Activated CD8-positive, alpha-beta memory T cell treated with anti-CD3 and anti-CD28 coated beads, Interleukin-2, amount 50 U/mL, for 24 hours (primary cell): ENCODE measurements around the gene ITCH.
"Not testable (repeated sequence)": the region's sequence is repeated elsewhere in the genome, so short reads cannot be mapped to it uniquely, and the experiment has no call there.

Experiments
- DNase-seq: peaks from one replicate; pipeline ENCODE4 v3.0.0-alpha.2; 2020; ENCODE audit errors: extremely low read depth

The ITCH gene

DNA sequence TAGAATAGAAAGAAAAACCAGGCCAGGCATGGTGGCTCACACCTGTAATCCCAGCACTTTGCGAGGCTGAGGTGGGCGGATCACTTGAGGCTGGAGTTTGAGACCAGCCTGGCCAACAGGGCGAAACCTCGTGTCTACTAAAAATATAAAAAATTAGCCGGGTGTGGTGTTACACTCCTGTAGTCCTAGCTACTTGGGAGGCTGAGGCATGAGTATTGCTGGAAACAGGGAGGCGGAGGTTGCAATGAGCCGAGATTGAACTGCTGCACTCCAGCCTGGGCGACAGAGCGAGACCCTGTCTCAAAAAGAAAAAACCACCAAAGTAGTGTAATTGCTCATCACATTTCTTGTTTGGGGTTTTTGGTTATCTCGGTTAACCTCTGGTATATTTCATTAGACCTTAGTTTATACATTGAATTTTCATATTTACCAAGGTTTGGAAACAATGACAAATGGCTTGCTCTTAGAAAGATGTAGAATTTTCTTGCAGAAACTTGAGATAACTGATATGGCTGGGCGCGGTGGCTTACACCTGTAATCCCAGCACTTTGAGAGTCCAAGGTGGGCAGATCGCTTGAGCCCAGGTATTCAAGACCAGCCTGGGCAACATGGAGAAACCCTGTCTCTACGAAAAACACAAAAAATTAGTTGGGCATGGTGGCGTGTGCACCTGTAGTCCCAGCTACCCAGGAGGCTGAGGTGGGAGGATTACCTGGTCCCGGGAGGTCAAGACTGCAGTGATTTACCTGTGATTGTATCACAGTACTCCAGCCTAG lies 14.2 kb downstream of the ITCH start:
- DNase-seq = no peak

GRCh38 chr20:34382174-34382573 lies 19.1 kb downstream of the ITCH start:
- DNase-seq = no peak

GRCh38 chr20:34382877-34383455 lies 19.9 kb downstream of the ITCH start:
- not testable (repeated sequence) for DNase-seq

DNA sequence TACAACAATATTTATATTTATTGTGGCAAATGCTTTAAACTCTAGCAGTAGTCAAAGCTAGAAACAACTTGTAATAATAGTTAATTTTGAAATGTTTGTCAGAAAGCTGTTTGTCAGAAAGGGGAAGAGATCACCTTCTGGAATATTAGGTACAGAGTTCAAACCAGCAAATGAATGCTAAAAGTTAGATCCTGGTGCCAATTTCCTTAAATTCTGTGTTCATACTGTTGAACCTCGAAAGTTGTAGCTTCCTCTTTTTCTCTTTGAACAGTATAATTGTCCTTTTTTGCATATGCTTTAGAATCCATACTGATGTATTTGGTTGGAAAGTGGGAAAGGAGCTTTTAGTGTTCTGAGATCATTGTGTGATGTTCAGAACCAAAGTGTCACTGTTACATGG lies 22.4 kb downstream of the ITCH start:
- DNase-seq = no peak

GRCh38 chr20:34388000-34388399 lies 24.9 kb downstream of the ITCH start:
- DNase-seq = no peak

DNA sequence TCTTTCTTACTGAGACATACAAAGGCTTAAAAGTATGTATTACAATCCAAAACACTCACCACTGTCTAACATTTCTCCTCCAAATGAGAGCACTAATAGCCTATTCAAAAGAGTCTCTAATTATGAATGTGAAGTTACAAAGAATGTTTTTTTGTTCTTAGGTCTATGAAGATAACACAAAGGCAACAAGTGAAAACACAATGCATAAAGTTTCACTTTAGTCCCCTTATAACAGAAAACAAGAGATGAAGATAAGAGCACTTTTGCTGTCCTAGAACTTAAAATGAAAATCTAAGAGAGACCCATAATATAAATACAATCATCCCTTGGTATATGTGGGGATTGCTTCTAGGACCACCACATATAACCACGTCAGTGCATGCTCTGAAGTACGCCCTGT lies 25.6 kb downstream of the ITCH start:
- DNase-seq = no peak

DNA sequence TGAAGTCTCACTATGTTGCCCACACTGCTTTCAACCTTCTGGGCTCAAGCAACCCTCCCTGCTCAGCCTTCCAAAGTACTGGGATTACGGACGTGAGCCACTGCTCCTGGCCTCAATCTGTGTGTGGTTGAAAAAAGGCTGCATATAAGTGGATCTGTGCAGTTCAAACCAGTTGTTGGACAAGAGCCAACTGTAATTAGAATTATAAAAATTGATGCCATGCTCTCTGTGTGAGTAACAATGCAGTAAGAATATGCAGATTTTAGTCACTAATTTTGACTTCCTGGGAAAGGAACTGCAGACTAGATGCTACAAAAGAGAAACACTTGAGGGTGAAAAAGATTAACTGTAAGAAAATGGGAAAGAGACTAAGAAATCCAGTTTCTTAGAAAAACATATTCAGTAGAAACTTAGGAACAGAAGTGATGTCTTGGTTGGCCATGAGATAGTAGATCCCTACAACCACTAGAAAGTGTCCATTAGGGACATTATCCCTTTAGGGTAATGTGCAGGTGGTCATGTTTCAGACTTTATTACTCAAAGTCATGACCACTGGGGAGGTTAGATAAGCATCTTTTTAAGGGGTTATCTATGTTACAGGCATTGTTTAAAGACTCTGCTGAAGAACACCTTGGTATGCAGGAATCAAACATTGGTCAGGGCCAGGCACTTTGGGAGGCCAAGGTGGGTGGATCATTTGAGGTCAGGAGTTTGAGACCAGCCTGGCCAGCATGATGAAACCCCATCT lies 26.3 kb downstream of the ITCH start:
- no peak for DNase-seq

DNA sequence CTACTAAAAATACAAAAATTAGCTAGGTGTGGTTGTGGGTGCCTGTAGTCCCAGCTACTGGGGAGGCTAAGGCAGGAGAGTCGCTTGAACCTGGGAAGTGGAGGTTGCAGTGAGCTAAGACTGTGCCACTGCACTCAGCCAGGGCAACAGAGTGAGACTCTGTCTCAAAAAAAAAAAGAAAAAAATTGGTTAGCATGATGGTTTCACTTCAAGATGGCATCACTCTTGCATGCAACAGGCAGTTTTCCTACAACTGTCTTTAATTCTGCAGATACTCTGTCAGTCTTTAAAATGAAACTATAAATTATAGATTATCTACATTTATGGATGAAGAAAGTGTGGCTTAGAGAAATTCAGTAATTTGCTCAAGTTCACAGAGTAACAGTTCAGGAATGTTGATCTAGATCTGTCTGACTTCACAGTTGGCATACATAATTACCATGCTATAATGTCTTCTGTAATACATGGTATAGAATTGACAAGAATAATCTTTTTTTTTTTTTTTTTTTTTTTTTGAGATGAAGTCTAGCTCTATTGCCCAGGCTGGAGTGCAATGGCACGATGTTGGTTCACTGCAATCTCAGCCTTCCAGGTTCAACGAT lies 27.0 kb downstream of the ITCH start:
- DNase-seq = no peak

GRCh38 chr20:34396408-34396807 lies 33.3 kb downstream of the ITCH start:
- no peak for DNase-seq

- DNase-seq = no peak
These were observed 34.0 kb downstream of the ITCH start for GRCh38 chr20:34397096-34397495.

DNA sequence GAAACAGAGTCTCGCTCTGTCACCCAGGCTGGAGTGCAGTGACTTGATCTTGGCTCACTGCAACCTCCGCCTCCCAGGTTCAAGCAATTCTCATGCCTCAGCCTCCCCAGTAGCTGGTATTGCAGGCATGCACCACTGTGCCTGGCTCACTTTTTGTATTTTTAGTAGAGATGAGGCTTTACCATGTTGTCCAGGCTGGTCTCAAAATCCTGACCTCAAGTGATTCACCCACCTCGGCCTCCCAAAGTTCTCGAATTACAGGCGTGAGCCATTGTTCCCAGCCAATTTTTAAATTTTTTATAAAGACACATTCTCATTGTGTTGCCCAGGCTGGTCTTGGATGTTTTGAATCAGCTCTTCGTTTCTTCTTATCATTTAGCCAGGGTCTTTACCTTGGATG lies 37.7 kb downstream of the ITCH start:
- DNase-seq = not testable (repeated sequence)

DNA sequence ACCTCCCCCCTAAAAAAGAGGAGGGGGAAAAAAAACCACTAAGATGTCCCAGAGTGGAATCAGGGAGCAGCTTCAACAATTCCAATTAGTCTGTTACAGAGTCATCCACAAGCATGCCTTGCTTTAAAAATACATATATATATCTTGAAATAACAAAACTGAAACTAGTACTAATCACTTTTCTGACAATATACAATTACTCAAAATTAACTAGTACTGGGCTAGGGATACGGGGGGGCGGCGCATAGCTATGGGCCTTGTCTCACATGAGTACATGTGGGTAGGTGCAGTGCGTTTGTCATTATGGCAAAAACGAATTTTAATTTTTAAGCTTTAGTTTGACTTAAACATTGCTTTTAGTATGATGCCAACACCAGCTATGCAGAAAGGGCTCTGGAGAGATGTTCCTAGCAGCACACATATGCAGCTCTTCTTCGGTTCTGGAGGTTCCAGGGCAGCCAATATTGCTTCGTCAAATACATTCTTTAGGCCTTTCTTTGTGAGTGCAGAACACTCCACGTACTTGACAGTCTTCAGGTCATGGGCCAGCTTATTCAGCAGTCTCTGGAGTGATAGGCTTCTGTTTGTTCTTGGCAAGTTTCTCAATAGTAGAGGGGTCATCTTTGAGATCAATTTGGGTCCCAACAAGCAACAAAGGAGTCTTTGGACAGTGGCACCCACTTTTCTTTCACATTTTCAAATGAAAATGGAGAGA lies 38.8 kb downstream of the ITCH start:
- no peak for DNase-seq

- no peak for DNase-seq
These were observed 39.4 kb downstream of the ITCH start for GRCh38 chr20:34402461-34402860.

- no peak for DNase-seq
These were observed 40.2 kb downstream of the ITCH start for GRCh38 chr20:34403063-34403827.

DNA sequence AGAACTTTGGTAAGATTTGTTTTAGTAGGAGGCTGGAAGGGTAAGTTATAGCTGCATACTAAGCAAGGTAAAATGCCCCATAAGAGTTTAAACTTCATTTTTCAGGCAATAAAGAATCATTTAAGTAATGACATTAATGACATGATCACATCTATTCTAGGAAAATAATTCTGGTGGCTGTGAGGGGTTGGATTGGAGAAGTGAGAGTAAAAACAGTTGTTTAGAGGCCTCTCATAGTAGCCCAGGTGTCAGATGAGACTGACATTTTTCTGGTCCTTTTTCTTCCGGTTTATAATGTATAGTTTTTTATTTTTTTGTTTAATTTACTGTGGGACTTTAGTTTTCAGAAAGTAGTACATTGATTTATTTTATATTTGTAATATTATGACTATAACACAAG lies 40.8 kb downstream of the ITCH start:
- no peak for DNase-seq

DNA sequence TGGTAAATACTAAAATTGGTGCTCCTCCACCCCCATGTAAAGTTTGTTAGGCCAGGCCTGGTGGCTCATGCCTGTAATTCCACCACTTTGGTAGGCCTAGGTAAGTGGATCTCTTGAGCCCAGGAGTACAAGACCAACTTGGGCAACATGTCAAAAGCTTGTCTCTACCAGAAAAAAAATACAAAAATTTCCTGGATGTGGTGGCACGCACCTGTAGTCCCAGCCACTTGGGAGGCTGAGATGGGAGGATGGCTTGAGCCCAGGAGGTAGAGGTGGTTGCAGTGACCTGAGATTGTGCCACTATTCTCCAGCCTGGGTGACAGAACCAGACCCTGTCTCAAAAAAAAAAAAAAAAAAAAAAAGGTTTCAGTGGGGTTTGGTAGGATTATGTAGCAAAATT lies 41.7 kb downstream of the ITCH start:
- no peak for DNase-seq

DNA sequence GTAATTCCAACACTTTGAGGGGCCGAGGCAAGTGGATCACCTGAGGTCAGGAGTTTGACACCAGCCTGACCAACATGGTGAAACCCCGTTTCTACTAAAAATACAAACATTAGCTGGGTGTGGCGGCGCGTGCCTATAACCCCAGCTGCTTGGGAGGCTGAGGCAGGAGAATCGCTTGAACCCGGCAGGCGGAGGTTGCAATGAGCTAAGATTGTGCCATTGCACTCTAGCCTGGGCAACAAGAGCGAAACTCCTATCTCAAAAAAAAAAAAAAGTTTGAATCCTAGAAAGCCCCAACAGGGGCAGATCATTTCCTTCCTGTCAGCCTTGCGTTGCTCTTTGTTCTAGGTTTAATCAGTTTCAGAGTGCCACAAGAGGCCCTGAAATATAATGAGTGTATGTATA lies 42.2 kb downstream of the ITCH start:
- DNase-seq = not testable (repeated sequence)

- not testable (repeated sequence) for DNase-seq
These were observed 42.9 kb downstream of the ITCH start for GRCh38 chr20:34405942-34406341.

DNA sequence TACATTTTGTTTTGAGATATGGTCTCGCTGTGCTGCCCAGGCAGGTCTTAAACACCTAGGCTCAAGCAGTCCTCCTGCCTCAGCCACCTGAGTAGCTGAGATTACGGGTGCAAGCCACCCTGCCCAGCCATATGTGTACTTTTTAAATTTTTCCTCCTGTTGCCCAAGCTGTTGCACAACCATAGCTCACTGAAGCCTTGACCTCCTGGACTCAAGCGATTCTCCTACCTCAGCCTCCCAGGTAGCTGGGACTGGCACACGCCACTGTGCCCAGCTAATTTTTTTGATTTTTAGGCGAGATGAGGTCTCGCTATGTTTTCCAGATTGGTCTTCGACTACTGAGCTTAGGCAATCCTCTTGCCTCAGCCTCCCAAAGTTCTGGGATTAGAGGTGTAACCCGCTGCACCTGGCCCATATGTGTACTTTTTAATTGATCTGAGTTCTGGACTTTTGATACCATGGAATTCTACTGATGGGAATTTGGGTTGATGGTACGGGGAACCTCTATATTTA lies 44.9 kb downstream of the ITCH start:
- DNase-seq = no peak

DNA sequence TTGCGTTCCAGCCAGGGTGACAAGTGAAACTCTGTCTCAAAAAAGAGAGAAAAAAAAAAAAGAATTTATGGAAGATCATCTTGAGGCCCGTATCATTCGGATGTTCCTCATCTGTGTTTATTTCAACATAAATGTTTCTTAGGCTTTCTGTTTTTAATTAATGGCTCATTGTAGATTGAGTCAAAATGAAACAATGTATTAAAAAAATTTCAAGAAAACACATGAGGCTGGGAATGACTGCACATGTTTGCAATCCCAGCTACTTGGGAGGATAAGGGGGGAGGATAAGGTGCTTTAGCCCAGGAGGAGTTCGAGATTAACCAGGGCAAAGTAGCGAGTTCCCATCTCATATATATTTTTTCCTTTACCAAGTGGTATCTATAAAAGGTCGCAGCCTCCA lies 47.3 kb downstream of the ITCH start:
- DNase-seq = no peak

DNA sequence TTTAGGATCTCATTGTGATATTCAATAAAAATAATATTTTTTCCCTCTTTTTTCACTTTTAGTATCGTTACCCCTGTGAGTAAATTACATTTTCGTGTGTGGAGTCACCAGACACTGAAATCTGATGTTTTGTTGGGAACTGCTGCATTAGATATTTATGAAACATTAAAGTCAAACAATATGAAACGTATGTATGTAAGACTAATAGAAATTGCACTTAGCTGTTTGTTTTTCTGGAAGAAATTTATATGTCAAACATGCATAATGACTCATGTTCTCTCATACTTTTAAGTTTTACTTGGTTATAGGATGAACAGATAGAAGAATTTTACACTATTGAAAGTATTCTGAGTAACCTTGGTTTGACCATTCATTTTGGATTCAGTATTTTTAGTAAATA lies 49.4 kb downstream of the ITCH start:
- no peak for DNase-seq
